Heart left ventricle (tissue), 16 donors: Measurements from ENCODE around the gene RARRES2. TPM values are rescaled to one million over a fixed set of nuclear protein-coding genes. Genes with fewer than 3 reads are reported as not detected.
"Not testable (repeated sequence)": the region's sequence is repeated elsewhere in the genome, so short reads cannot be mapped to it uniquely, and the experiment has no call there.

Experiments used
- ATAC-seq, 4 donors: fragments of 200-7000 bp; cut with Tn5 transposase; one replicate each; pipeline ENCODE4 v1.9.1; 2020 to 2022; ENCODE audit warnings: moderate library complexity in 4 of 4, mild to moderate bottlenecking in 3 of 4, moderate number of reproducible peaks in 1 of 4
- DNase-seq, 5 donors: peaks; one replicate each; pipeline ENCODE4 v3.0.0-alpha.2; 2020
- H3K27ac ChIP-seq, 12 donors: fragments of 200-600 bp; sonication (generic) in 4 of 12; one replicate each; pipeline versions ENCODE4 v1.5.0 to v1.8.0; 2016 to 2022; ENCODE audit warnings: mild to moderate bottlenecking in 2 of 12
- H3K27me3 ChIP-seq, 9 donors: fragments of 200-600 bp; sonication (generic) in 2 of 9; one replicate each; pipeline versions ENCODE4 v1.5.1 to v1.8.0; 2016 to 2022; ENCODE audit warnings: mild to moderate bottlenecking in 3 of 9
- H3K36me3 ChIP-seq, 9 donors: fragments of 200-600 bp; sonication (generic) in 2 of 9; one replicate each; pipeline versions ENCODE4 v1.5.0 to v1.8.0; 2018 to 2022; ENCODE audit warnings: mild to moderate bottlenecking in 2 of 9
- H3K4me1 ChIP-seq, 12 donors: fragments of 200-600 bp; sonication (generic) in 4 of 12; one replicate each; pipeline versions ENCODE4 v1.5.0 to v1.8.0; 2016 to 2022; ENCODE audit warnings: mild to moderate bottlenecking in 3 of 12
- H3K4me3 ChIP-seq, 12 donors: fragments of 200-600 bp; sonication (generic) in 4 of 12; one replicate each; pipeline versions ENCODE4 v1.5.0 to v1.8.0; 2017 to 2022; ENCODE audit warnings: mild to moderate bottlenecking in 9 of 12, moderate library complexity in 4 of 12
- H3K9me3 ChIP-seq, 12 donors: fragments of 200-600 bp; sonication (generic) in 4 of 12; one replicate each; pipeline versions ENCODE4 v1.5.0 to v1.8.0; 2016 to 2022; ENCODE audit warnings: mild to moderate bottlenecking in 1 of 12
- CTCF ChIP-seq, 12 donors: fragments of 200-600 bp; sonication (generic) in 4 of 12; IDR thresholded peaks; one replicate each; pipeline versions ENCODE4 v1.5.0 to v1.8.0; 2018 to 2022; ENCODE audit warnings: antibody characterized with exemption in 12 of 12, mild to moderate bottlenecking in 5 of 12
- POLR2A ChIP-seq, 2 donors: fragments of 450-650 bp; IDR thresholded peaks; one replicate each; pipeline ENCODE4 v1.6.1; 2017; ENCODE audit warnings: antibody characterized with exemption in 2 of 2, mild to moderate bottlenecking in 2 of 2, moderate library complexity in 2 of 2
- WGBS, 4 donors: extraction: QIAGEN DNeasy Blood & Tissue Kit in 2 of 4; methylation state at CpG; one replicate each; pipeline versions ENCODE4 v1.1.5 to v1.1.7; 2013 to 2018; 5-methylcytosine and 5-hydroxymethylcytosine counted together
- intact Hi-C, 10 donors: fragments of 100-400 bp; cut with DNase I; formaldehyde crosslinking; loops; one replicate each; pipeline versions ENCODE4 v1.11.1 to v1.14.2; 2022
- polyA plus RNA-seq, 2 donors: library from polyadenylated mRNA; stranded (reverse); fragments of 200-250 nt; gene quantifications; one replicate each; pipeline ENCODE4 v1.2.3, GENCODE V29; 2013
- total RNA-seq, 9 donors: library from RNA; depleted of rRNA in 2 of 9; stranded (reverse); fragments of >200 nt in 2 of 9; fragmentation: NEBNext Ultra II Directional in 3 of 9; extraction: Animal tissue kit (Norgen Biotek cat#: 25700) in 3 of 9; gene quantifications; one replicate each; pipeline versions ENCODE4 v1.1.0 to v1.2.4, GENCODE V29; 2016 to 2023
- donor health status: ischemic (EF 13 %, LVEDD 7.1; RV severe dilation, severe dysfunction).
- donor health status: healthy with polysubstance abuse.
- donor health status: DM: no; HTN: yes; CAD: no.
- donor health status: DM: no; HTN: no; CAD: no.
- donor health status: ischemic (EF 25% LVEDD 6.9; RV normal size, moderate dysfunction).
- donor health status: ischemic (EF 25% LVEDD 5.7; RV mildly dilated, moderate dysfunction).
- donor health status: healthy.
- donor health status: DM: yes; HTN: yes; CAD: no.
- donor health status: ischemic (EF 35%, LVEDD 5.7; RV mildly dilated, moderate dysfunction).
- donor health status: nonischemic (EF 11% LVEDD 7.7; RV severe dilation, severe dysfunction).
- donor health status: DM: yes; HTN: yes; CAD: no.
- donor health status: PGD.
- donor health status: ischemic (EF 29% LVEDD 5.4; RV normal size, mild dysfunction).
- donor health status: nonischemic (EF 23%, LVEDD 6.1; RV moderate dilation, normal function).

RARRES2 gene
- total and polyA plus RNA-seq, 11 donors = 3.9 to 108 (median 12.6) TPM

GRCh38 chr7:150317748-150318444, 23.5 kb downstream of the RARRES2 start:
- intact Hi-C loops = no loop called here
- Histone ChIP-seq H3K4me1 (peaks cover 0 to 10% (median 3%) of the 10 kb centered on the region in 12 donors), H3K9me3 (no peaks in the 10 kb centered on the region), H3K27ac (no peak overlapping the region), H3K4me3 (no peak overlapping the region), H3K27me3 (peaks cover 0 to 7% (median under 1%) of the 10 kb centered on the region in 9 donors), H3K36me3 (no peaks in the 10 kb centered on the region)
- DNase-seq = no peak
- TF ChIP-seq CTCF (IDR thresholded peaks at IDR 0.05) (no peak), POLR2A (IDR thresholded peaks at IDR 0.05) (no peak)
- no peak for ATAC-seq
- 41 to 59% (median 52%) methylated on average over 7 of the region's 7 CpGs for WGBS, 4 donors

GRCh38 chr7:150316987-150317386, 24.4 kb downstream of the RARRES2 start:
- 84 to 93% (median 89%) methylated on average over 6 of the region's 6 CpGs for WGBS, 4 donors
- H3K27me3 ChIP-seq, ATAC-seq, H3K4me1 ChIP-seq, H3K4me3 ChIP-seq, H3K27ac ChIP-seq, H3K9me3 ChIP-seq, intact Hi-C loops, DNase-seq, H3K36me3 ChIP-seq: not testable (repeated sequence)

- peaks cover 0 to 4% (median 0%) of the 10 kb centered on the region in 9 donors for H3K27me3 ChIP-seq
- no peak for ATAC-seq
- TF ChIP-seq POLR2A (IDR thresholded peaks at IDR 0.05) (no peak), CTCF (IDR thresholded peaks at IDR 0.05) (no peak)
- H3K27ac ChIP-seq = no peak overlapping the region
- no peaks in the 10 kb centered on the region for H3K36me3 ChIP-seq
- no peaks in the 10 kb centered on the region for H3K9me3 ChIP-seq
- H3K4me1 ChIP-seq = no peaks in the 10 kb centered on the region
- no peak overlapping the region for H3K4me3 ChIP-seq
- WGBS, 4 donors = 85 to 100% (median 96%) methylated on average over 5 of the region's 5 CpGs
- DNase-seq = no peak
- intact Hi-C loops = no loop called here
Measured at GRCh38 chr7:150314639-150315239, 26.7 kb downstream of the RARRES2 start.

- TF ChIP-seq CTCF (IDR thresholded peaks at IDR 0.05) = no peak
- DNase-seq (no peak), ATAC-seq (no peak)
- H3K27me3 ChIP-seq = no peaks in the 10 kb centered on the region
- H3K36me3 ChIP-seq = no peaks in the 10 kb centered on the region
- H3K9me3 ChIP-seq = no peaks in the 10 kb centered on the region
- no peak overlapping the region for H3K27ac ChIP-seq
- no peaks in the 10 kb centered on the region for H3K4me1 ChIP-seq
- no peak overlapping the region for H3K4me3 ChIP-seq
- WGBS, 4 donors = 82 to 95% (median 91%) methylated on average over 6 of the region's 6 CpGs
- intact Hi-C loops = no loop called here
Measured at GRCh38 chr7:150313870-150314269, 27.6 kb downstream of the RARRES2 start.
